H9 (cell line): ENCODE measurements around the gene CDK9. TPM values are rescaled to one million over a fixed set of nuclear protein-coding genes. Genes with fewer than 3 reads are reported as not detected.

ENCODE experiments used
- DNase-seq: peaks from one replicate; pipeline ENCODE4 v3.0.0-alpha.2; 2017
- H2AFZ ChIP-seq: one replicate; pipeline ENCODE4 v1.6.1; 2013; ENCODE audit warnings: mild to moderate bottlenecking, low read length, control low read depth, moderate library complexity
- H2AK5ac ChIP-seq: 2 replicates; pipeline ENCODE4 v1.6.1; 2013; ENCODE audit warnings: low read length, control low read depth, mixed read lengths; ENCODE audit not compliant: insufficient read length
- H2BK120ac ChIP-seq: one replicate; pipeline ENCODE4 v1.6.1; 2013; ENCODE audit warnings: low read depth, mild to moderate bottlenecking, low read length, control low read depth, inconsistent platforms; ENCODE audit not compliant: poor library complexity, severe bottlenecking
- H2BK12ac ChIP-seq: 2 replicates; pipeline ENCODE4 v1.6.1; 2013; ENCODE audit warnings: low read length, control low read depth, mixed read lengths, low read depth; ENCODE audit not compliant: insufficient read length
- H2BK15ac ChIP-seq: 2 replicates; pipeline ENCODE4 v1.6.1; 2013; ENCODE audit warnings: low read depth, low read length, control low read depth
- H2BK20ac ChIP-seq: one replicate; pipeline ENCODE4 v1.6.1; 2013; ENCODE audit warnings: low read depth, mild to moderate bottlenecking, low read length, control low read depth, inconsistent platforms; ENCODE audit not compliant: poor library complexity, severe bottlenecking
- H2BK5ac ChIP-seq: 2 replicates; pipeline ENCODE4 v1.6.1; 2013; ENCODE audit warnings: low read length, control low read depth, mixed read lengths; ENCODE audit not compliant: insufficient read length
- H3K14ac ChIP-seq: 2 replicates; pipeline ENCODE4 v1.6.1; 2013; ENCODE audit warnings: low read length, control low read depth; ENCODE audit not compliant: insufficient read depth
- H3K18ac ChIP-seq: 2 replicates; pipeline ENCODE4 v1.6.1; 2013; ENCODE audit warnings: low read depth, mild to moderate bottlenecking, mixed read lengths, low read length, control low read depth; ENCODE audit not compliant: insufficient read length
- H3K23ac ChIP-seq: 2 replicates; pipeline ENCODE4 v1.6.1; 2013; ENCODE audit warnings: low read length, control low read depth, mixed read lengths, low read depth; ENCODE audit not compliant: insufficient read length
- H3K23me2 ChIP-seq: 2 replicates; pipeline ENCODE4 v1.6.1; 2013; ENCODE audit warnings: low read depth, mild to moderate bottlenecking, mixed read lengths, low read length, control low read depth; ENCODE audit not compliant: insufficient read length, poor library complexity, severe bottlenecking
- H3K27ac ChIP-seq: 2 replicates; pipeline ENCODE4 v1.5.1; 2013; ENCODE audit warnings: low read length, control low read depth, mixed read lengths, low read depth; ENCODE audit not compliant: insufficient read length
- H3K27me3 ChIP-seq: 2 replicates; pipeline ENCODE4 v1.6.1; 2013; ENCODE audit warnings: low read length, control low read depth, inconsistent platforms; ENCODE audit not compliant: insufficient read depth
- H3K4ac ChIP-seq: 2 replicates; pipeline ENCODE4 v1.6.1; 2013; ENCODE audit warnings: low read depth, mild to moderate bottlenecking, control low read depth, inconsistent platforms, low read length, moderate library complexity
- H3K4me1 ChIP-seq: 2 replicates; pipeline ENCODE4 v1.6.1; 2013; ENCODE audit warnings: low read length, control low read depth, inconsistent platforms; ENCODE audit not compliant: insufficient read depth
- H3K4me2 ChIP-seq: 2 replicates; pipeline ENCODE4 v1.6.1; 2013; ENCODE audit warnings: low read length, control low read depth, mixed read lengths; ENCODE audit not compliant: insufficient read length, insufficient read depth
- H3K56ac ChIP-seq: 2 replicates; pipeline ENCODE4 v1.6.1; 2013; ENCODE audit warnings: low read depth, mild to moderate bottlenecking, mixed read lengths, low read length, control low read depth; ENCODE audit not compliant: insufficient read length
- H3K79me1 ChIP-seq: 2 replicates; pipeline ENCODE4 v1.6.1; 2013; ENCODE audit warnings: low read depth, mild to moderate bottlenecking, moderate library complexity, low read length, control low read depth, inconsistent platforms; ENCODE audit not compliant: insufficient read depth, poor library complexity, severe bottlenecking
- H3K79me2 ChIP-seq: 2 replicates; pipeline ENCODE4 v1.6.1; 2013; ENCODE audit warnings: low read length, control low read depth, inconsistent platforms; ENCODE audit not compliant: insufficient read depth
- H3K9ac ChIP-seq: 2 replicates; pipeline ENCODE4 v1.6.1; 2013; ENCODE audit warnings: low read length, control low read depth, mixed read lengths; ENCODE audit not compliant: insufficient read length; ENCODE audit errors: extremely low read depth
- H3K9me3 ChIP-seq: one replicate; pipeline ENCODE4 v1.6.1; 2013; ENCODE audit warnings: low read depth, low read length, inconsistent platforms; ENCODE audit not compliant: control insufficient read depth
- H3T11ph ChIP-seq: one replicate; pipeline ENCODE4 v1.6.1; 2013; ENCODE audit warnings: mild to moderate bottlenecking, low read length, control low read depth, inconsistent platforms
- H4K20me1 ChIP-seq: one replicate; pipeline ENCODE4 v1.6.1; 2013; ENCODE audit not compliant: control insufficient read depth, insufficient read length, insufficient read depth
- H4K5ac ChIP-seq: 2 replicates; pipeline ENCODE4 v1.6.1; 2013; ENCODE audit warnings: low read depth, mild to moderate bottlenecking, mixed read lengths, low read length, control low read depth; ENCODE audit not compliant: insufficient read length
- H4K8ac ChIP-seq: replicated peaks from 2 replicates; pipeline ENCODE4 v1.6.1; 2013; ENCODE audit warnings: low read length, control low read depth, mixed read lengths, low read depth; ENCODE audit not compliant: insufficient read length
- H4K91ac ChIP-seq: 2 replicates; pipeline ENCODE4 v1.6.1; 2013; ENCODE audit warnings: low read depth, mild to moderate bottlenecking, moderate library complexity, mixed read lengths, low read length, control low read depth; ENCODE audit not compliant: insufficient read length
- H3K27ac Mint-ChIP-seq, 3 experiments: 2 replicates in 2 of 3; 3 replicates in 1 of 3; pipeline ENCODE4 v1.8.0; 2020 to 2021; ENCODE audit warnings: mixed read lengths in 3 of 3, mild to moderate bottlenecking in 1 of 3, moderate library complexity in 1 of 3
- H3K27me3 Mint-ChIP-seq: 2 replicates; pipeline ENCODE4 v1.8.0; 2021; ENCODE audit warnings: low read depth, mild to moderate bottlenecking, moderate library complexity, mixed read lengths
- H3K36me3 Mint-ChIP-seq, 3 experiments: 2 replicates in 2 of 3; 3 replicates in 1 of 3; pipeline ENCODE4 v1.8.0; 2020 to 2021; ENCODE audit warnings: low read depth in 3 of 3, mixed read lengths in 3 of 3; ENCODE audit not compliant: insufficient read depth in 1 of 3
- H3K4me1 Mint-ChIP-seq, 2 experiments: 2 replicates each; pipeline ENCODE4 v1.8.0; 2020; ENCODE audit warnings: mixed read lengths in 2 of 2
- H3K4me3 Mint-ChIP-seq, 2 experiments: 2 replicates in 1 of 2; 3 replicates in 1 of 2; pipeline ENCODE4 v1.8.0; 2020 to 2021; ENCODE audit warnings: mild to moderate bottlenecking in 2 of 2, mixed read lengths in 2 of 2, moderate library complexity in 1 of 2
- H3K9me3 Mint-ChIP-seq, 2 experiments: 2 replicates in 1 of 2; 3 replicates in 1 of 2; pipeline ENCODE4 v1.8.0; 2020; ENCODE audit warnings: mild to moderate bottlenecking in 2 of 2, mixed read lengths in 2 of 2, moderate library complexity in 1 of 2
- WGBS: extraction: QIAGEN DNeasy Blood & Tissue Kit; methylation state at CpG from one replicate; pipeline ENCODE4 v1.1.7; 2013; ENCODE audit warnings: missing lambda C conversion rate, low lambda C conversion rate, mixed read lengths; ENCODE audit not compliant: insufficient read length; ENCODE audit errors: extremely low coverage; 5-methylcytosine and 5-hydroxymethylcytosine counted together
- total RNA-seq: library from RNA; stranded (reverse); gene quantifications from 2 replicates; pipeline ENCODE4 v1.2.1, GENCODE V29; 2021
- TF ChIP-seq, protein P1 (sequence below): fragments of 200-600 bp; sonication (generic); conservative IDR thresholded peaks from 3 replicates; pipeline ENCODE4 v1.8.0; 2021; ENCODE audit warnings: antibody characterized with exemption, mild to moderate bottlenecking

The CDK9 gene
- total RNA-seq, 1 experiment from 2014 or later, result 85.7 TPM

DNA sequence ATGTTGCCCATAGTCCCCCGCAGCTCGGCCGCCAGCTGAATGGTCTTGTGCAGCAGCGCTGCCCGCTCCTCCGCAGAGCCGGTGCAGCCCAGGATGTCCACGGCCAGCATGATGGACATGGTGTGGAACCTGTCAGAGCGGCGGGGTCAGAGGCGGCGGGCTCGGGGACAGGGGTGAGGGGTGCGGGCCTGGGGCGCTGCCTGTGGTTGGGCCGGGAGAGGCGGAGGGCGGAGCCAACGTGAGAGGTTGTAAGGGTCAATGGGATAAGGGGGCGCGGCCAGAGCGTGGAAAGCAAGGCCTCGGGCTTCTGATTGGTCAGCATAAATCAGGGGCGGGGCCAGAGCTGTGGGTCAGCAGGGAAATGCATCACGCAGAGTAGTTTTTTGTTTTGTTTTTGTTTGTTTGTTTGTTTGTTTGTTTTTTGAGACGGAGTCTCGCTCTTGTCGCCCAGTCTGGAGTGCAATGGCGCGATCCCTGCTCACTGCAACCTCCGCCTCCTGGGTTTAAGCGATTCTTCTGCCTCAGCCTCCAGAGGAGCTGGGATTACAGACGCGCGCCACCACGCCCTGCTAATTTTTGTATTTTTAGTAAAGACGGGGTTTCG is 43.9 kb upstream of the CDK9 start:
- Histone ChIP-seq H3K18ac (no peak overlapping the region), H3K56ac (no peak overlapping the region), H3K79me2 (no peaks in the 10 kb centered on the region), H3K27ac (no peak overlapping the region), H3K9me3 (no peaks in the 10 kb centered on the region), H2BK12ac (no peak overlapping the region), H2BK5ac (no peak overlapping the region), H3K79me1 (no peaks in the 10 kb centered on the region), H3K14ac (no peak overlapping the region), H2AFZ (no peak overlapping the region), H3K4ac (no peak overlapping the region), H4K91ac (no peak overlapping the region), H4K8ac (no peak overlapping the region), H3K27me3 (no peaks in the 10 kb centered on the region), H2BK120ac (no peak overlapping the region), H3K23ac (no peak overlapping the region), H3T11ph (no peak overlapping the region), H2BK15ac (no peak overlapping the region), H2BK20ac (no peak overlapping the region), H2AK5ac (no peak overlapping the region), H3K23me2 (peaks cover 7% of the 10 kb centered on the region), H3K4me1 (no peaks in the 10 kb centered on the region), H3K9ac (no peak overlapping the region), H4K5ac (no peak overlapping the region), H4K20me1 (no peaks in the 10 kb centered on the region), H3K4me2 (peak overlapping the region; percentile 75)
- no peaks in the 10 kb centered on the region for H3K36me3 Mint-ChIP-seq
- H3K9me3 Mint-ChIP-seq, result no peaks in the 10 kb centered on the region
- H3K27me3 Mint-ChIP-seq, result peaks cover 18% of the 10 kb centered on the region
- WGBS, result no CpG with 5 or more reads among the region's 38 CpGs
- H3K4me3 Mint-ChIP-seq, result peak overlapping the region; percentile 73 to 91
- H3K27ac Mint-ChIP-seq, result peak overlapping the region in 2 of 3 experiments; percentile 89 to 97; a peak in 4 of 7 replicates
- H3K4me1 Mint-ChIP-seq, result peaks cover 4 to 15% of the 10 kb centered on the region in 2 experiments
- DNase-seq, result peak; percentile 98
- TF ChIP-seq, protein P1, sequence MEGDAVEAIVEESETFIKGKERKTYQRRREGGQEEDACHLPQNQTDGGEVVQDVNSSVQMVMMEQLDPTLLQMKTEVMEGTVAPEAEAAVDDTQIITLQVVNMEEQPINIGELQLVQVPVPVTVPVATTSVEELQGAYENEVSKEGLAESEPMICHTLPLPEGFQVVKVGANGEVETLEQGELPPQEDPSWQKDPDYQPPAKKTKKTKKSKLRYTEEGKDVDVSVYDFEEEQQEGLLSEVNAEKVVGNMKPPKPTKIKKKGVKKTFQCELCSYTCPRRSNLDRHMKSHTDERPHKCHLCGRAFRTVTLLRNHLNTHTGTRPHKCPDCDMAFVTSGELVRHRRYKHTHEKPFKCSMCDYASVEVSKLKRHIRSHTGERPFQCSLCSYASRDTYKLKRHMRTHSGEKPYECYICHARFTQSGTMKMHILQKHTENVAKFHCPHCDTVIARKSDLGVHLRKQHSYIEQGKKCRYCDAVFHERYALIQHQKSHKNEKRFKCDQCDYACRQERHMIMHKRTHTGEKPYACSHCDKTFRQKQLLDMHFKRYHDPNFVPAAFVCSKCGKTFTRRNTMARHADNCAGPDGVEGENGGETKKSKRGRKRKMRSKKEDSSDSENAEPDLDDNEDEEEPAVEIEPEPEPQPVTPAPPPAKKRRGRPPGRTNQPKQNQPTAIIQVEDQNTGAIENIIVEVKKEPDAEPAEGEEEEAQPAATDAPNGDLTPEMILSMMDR, result no peak
